Fibroblast of lung (primary cell): ENCODE results near the gene MMAA.

ENCODE experiments used
- CTCF ChIP-seq, 2 donors: IDR thresholded peaks in 1 of 2; conservative IDR thresholded peaks in 1 of 2; 1 replicate in 1 of 2; 2 replicates in 1 of 2; pipeline ENCODE4 v1.5.1; 2011 to 2012; ENCODE audit warnings: low read length in 2 of 2, control low read depth in 1 of 2, inconsistent platforms in 1 of 2, low read depth in 1 of 2, mild to moderate bottlenecking in 1 of 2
- EZH2 ChIP-seq: IDR thresholded peaks from 2 replicates; pipeline ENCODE4 v1.5.1; 2012; ENCODE audit warnings: low read length, control low read depth, mild to moderate bottlenecking; ENCODE audit errors: missing control alignments

GRCh38 chr4:145626623-145626982 lies 7.4 kb downstream of the MMAA start:
- TF ChIP-seq CTCF (conservative IDR thresholded peaks at IDR 0.05 in 1 of 2, IDR thresholded peaks at IDR 0.05 in 1 of 2; ENCODE audit: low read depth in 1 of 2, low read length in 2 of 2), result no peak
- TF ChIP-seq EZH2, result no peak
